NOMO-1 treated with DMSO at 0.1 percent for 48 hours (cell line): Measurements from ENCODE around the gene HDAC4.
A peak's percentile ranks its signal among the peaks of the same experiment; 100 is the strongest.

Experiments used
- DNase-seq: peaks from one replicate; lab custom pipeline; 2025; ENCODE audit not compliant: unreplicated experiment; lab: John Stamatoyannopoulos, UW

HDAC4 gene

DNA sequence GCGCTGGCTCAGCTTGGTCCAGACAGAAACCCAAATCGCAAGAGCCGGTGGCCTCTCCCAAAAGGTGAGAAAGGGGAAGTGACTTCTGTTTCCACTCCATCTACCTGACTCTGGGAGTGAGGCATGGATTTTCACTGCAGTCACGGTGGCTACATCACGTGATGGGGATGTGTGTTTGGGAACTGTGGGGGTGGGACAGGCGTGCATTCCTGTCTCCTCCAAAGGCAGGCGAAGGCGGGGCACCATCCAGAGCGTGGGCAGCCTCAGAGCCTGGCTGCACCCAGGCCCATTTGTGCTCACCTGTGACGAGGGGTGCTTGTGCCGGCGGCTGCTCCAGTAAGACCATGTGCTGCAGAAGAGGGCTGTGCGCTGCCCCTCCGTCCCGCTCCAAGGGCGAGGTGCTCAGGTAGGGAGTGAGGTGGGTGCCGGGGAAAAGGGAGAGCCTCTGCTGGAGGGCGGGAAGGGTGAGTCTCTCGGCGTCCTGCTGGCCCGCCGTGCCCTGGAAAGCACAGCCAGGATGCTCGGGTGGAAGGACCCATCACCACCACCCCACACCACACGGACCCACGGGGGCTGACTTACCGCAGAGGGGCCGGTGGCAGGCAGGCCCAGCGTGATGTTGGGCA is 266.8 kb downstream of the HDAC4 start:
- no peak for DNase-seq

DNA sequence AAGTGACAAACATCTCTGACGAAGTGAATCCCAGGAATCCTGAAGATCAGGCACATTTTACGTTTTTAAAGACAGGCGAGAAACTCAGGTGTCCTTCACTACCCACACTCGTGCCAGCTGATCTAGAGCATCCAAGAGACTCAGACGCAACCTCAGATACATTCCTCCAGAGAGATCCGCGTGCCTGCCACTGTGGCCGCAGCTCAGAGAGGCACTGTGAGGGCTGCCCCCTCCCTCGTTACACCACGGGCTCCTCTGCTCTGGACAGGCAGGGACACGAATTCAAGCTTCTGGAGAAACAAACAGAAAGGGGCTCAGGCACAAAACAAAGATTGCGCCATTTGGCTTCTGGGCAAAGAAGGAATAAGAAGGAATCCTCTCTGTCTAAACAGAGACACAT is 268.0 kb downstream of the HDAC4 start:
- no peak for DNase-seq

GRCh38 chr2:239132156-239132709 is 268.6 kb downstream of the HDAC4 start:
- no peak for DNase-seq

GRCh38 chr2:239131521-239131920 is 269.3 kb downstream of the HDAC4 start:
- no peak for DNase-seq

DNA sequence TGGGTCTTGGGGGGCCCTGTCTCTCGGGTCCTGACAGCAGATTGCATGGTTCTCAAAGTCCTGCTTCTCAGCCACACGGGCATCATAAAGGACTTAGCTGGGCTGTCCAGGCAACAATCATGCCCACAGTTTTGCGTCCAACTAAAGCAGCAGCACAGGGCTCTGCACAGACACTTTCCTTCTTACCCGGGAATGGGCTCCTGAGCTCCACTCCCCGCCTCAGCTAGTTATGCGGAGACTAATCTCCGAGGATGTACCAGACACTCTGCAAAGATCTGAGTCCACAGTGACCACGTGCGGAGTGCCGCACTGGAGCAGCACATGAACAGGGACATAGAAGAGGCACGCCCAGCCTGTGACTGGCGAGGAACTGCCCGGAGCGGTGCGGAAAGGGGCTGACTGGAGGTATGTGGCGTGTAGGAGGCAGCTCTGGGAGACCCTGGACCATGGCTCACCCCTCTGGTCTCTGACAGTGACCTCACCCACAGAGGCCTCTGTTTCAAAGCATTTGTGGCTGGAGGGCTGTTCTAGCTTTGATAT is 270.0 kb downstream of the HDAC4 start:
- DNase-seq, result no peak

DNA sequence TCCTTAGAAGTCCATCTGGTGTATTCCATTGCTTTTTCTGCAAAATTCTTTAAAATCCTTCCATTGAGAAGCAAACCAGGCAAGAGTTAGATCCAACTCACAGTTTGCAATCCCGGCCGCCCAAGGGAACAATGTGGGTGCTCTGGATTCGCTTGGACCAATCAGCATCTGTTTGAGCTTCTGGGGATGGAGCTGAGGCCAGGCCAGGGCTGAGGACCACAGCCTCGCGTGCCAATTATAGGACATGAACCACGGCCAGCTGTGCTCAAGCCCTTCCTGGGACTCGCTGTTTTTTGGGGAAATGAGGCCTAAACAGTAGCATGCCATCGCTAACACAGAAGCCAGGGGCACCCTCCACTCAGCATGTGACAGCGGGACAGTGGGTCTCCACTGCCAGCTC is 270.8 kb downstream of the HDAC4 start:
- no peak for DNase-seq

- DNase-seq, result no peak
Observed at GRCh38 chr2:239129147-239129920, 271.5 kb downstream of the HDAC4 start.

DNA sequence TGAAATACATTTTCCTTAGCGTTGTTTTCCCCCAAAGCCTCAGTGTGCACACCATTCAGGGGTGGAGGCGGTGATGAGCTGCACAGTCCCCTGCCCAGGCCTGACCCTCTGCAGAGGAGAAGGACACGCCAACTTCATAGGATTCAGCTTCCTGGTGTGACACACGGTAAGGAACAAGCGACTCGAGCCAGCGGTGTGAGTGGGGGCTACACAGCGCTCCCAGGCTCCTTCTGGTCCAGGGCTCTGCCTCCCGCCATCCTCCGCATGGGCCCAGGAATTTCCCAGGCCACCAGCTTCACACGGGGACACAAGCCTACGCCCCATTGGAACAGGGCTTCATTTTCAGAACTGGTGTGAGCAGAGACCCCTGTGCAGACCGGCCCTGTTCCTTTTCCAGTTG is 272.1 kb downstream of the HDAC4 start:
- DNase-seq, result no peak

GRCh38 chr2:239127513-239127912 is 273.3 kb downstream of the HDAC4 start:
- DNase-seq, result no peak

- DNase-seq, result no peak
Observed at GRCh38 chr2:239125726-239126675, 274.8 kb downstream of the HDAC4 start.

DNA sequence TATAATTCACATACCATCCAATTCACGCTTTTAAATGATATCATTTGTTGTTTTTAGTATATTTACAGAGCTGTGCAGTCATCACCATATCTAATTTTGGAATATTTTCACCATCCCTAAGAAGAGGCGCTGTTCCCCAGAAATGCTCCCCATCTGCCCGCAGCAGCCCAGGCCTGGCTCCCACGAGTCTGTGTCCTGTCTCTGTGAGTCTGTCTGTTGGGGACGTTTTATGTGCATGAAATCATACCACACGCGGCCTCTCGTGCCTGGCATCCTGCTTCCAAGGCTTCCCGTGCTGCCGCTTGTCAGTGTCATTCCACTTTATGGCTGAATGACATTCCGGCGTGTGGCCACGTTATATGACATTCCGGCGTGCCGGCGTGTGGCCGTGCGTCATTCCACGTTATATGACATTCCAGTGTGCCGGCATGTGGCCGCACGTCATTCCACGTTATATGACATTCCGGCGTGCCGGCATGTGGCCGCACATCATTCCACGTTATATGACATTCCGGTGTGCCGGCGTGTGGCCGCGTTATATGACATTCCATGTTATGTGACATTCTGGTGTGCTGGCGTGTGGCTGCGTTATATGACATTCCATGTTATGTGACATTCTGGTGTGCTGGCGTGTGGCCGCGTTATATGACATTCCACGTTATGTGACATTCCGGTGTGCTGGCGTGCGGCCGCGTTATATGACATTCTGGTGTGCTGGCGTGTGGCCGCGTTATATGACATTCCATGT is 276.5 kb downstream of the HDAC4 start:
- no peak for DNase-seq

GRCh38 chr2:239122421-239123110 is 278.3 kb downstream of the HDAC4 start:
- no peak for DNase-seq

GRCh38 chr2:239121600-239122012 is 279.2 kb downstream of the HDAC4 start:
- DNase-seq, result no peak

GRCh38 chr2:239120664-239121063 is 280.2 kb downstream of the HDAC4 start:
- DNase-seq, result no peak

DNA sequence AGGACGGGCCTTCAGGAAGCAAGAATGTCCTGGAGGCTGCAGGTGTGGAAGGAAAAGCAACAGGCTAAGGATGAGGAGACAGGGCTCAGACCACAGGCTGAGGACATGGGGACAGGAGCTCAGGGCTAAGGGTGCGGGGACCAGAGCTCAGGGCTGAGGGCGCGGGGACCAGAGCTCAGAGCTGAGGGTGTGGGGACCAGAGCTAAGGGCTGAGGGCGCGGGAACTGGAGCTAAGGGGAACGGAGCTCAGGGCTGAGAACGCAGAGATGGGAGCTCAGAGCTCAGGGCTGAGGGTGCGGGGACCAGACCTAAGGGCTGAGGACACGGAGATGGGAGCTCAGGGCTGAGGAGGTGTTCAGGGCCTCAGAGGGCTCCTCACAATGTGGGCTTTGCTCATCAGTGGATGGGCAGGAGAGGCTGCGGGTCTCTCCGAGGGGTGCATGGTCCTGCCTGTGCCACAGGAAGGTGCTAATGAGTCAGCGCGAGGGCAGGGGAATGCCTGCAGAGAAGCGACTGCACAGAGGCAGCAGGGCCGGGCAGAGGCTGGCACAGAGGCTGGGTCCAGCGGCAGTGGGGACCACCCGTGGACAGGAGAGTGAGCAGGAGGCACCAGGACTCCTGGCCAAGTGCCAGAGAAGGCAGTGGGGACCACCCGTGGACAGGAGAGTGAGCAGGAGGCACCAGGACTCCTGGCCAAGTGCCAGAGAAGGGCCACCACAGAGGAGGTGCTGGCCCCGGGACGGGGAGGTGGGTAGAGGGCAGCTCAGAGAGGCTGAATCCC is 281.3 kb downstream of the HDAC4 start:
- no peak for DNase-seq

DNA sequence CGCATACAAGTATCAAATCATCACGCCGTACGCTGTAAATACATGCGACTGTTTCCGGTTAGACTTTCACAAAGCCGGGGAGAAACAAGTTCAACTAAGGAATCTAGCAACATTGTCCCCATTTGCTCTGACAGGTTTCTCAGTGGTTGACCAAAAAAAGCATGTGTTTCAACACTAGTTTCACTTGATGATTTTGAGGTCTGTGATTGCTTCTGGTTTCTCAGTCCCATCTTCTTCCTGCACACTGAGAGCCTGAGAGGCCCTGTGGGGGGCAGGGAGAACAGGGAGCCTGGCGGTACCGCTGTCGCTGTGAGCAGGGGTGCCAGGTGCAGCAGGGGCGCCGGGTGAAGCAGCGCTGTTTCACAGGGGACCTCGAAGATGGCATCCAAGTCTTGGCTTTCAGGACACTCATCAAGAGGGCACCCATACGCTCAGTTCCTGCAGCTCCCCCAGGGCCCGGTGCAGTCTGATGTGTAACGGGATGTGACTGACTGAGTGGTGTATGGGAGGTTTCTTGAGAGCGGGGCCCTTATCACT is 282.1 kb downstream of the HDAC4 start:
- peak; percentile 88 for DNase-seq

DNA sequence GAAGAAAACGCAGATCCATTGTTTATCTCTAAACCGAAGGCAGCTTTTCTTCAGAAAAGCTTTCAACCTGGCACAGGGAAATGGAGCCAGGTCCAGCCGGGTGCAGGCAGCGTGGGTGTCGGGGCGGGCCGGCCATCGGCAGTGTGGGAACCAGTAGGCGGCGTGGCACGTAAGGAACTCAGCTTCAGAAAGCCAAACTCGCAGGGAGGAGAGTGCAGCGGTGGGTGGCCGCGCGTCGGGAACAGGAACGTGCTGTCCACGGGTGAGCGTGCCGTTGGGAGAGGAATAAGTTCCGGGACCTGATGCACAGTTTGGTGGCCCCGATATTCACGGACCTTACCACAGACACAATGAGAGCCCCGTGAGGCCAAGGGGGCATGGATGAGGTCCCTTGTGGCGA is 282.6 kb downstream of the HDAC4 start:
- DNase-seq, result peak; percentile 54

GRCh38 chr2:239117831-239118230 is 283.0 kb downstream of the HDAC4 start:
- DNase-seq, result no peak
